ENCODE data around the gene AHI1.
"Not testable (repeated sequence)": the region's sequence is repeated elsewhere in the genome, so short reads cannot be mapped to it uniquely, and the experiment has no call there.

Gene AHI1

DNA sequence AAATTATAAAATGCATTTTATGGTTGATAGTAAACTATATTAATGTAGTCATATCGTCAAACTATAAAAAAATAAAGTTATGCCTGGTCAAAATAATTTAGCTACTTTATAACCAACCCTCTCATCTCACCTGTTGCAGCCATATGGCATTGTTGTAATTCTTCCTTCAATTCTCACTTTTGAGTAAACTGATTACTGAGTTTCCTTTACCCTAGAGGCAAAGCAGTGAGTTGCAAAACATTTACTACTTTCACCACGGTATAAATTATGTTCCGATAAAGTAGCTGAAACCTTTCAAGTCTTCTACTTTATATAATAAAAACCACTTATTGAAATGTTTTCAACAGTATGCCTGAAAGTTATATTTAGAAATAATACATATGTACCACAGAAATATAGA, 113.8 kb downstream of the AHI1 start:
- DNase-seq: peak in 1 of 2 experiments; percentile 78

GRCh38 chr6:135383301-135383700, 114.2 kb downstream of the AHI1 start:
- DNase-seq: no peak

GRCh38 chr6:135382182-135382628, 115.3 kb downstream of the AHI1 start:
- DNase-seq: no peak

GRCh38 chr6:135380793-135381192, 116.7 kb downstream of the AHI1 start:
- DNase-seq: no peak

DNA sequence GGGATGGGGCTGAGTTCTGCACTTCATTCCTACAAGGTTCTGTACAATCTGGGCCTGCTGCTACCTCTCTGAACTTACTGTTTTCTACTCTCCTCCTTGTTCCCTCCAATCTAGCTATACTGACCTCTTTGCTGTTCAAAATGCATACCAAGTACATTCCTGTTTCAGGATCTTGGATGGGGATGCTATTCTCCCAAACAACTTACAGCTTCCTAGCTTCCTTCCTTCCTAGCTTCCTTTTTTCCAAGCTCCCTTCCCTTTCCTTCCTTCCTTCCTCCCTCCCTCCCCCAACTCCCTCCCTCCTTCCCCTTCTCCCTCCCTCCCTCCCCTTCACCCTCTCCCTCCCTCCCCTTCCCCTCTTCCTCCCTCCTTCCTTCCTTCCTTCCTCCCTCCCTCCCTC, 117.9 kb downstream of the AHI1 start:
- DNase-seq: no peak

DNA sequence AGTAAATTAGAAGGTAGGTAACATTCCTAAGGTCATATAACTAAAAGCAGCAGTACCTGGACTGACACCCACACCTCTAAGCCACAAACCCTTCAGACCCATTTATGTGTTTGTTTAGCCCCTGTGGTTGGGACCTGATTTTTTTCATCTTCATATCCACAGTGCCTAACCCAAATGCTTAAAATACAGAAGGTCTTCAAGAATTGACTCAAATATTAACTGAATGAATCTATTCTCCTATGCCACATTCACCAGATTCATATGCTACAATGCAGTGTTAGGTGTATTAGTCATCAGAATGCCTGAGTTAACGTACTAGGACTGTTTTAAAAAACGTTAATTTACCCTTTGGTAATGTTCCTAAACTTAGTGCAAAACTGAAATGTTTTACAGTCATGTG, 124.8 kb downstream of the AHI1 start:
- no peak for DNase-seq

GRCh38 chr6:135363622-135364021, 133.9 kb downstream of the AHI1 start:
- not testable (repeated sequence) for DNase-seq

GRCh38 chr6:135362124-135362523, 135.4 kb downstream of the AHI1 start:
- DNase-seq: no peak

GRCh38 chr6:135360222-135360621, 137.3 kb downstream of the AHI1 start:
- no peak for DNase-seq

- DNase-seq: no peak
These were observed 138.6 kb downstream of the AHI1 start for GRCh38 chr6:135358985-135359384.

- no peak for DNase-seq
These were observed 139.2 kb downstream of the AHI1 start for GRCh38 chr6:135358251-135358821.

DNA sequence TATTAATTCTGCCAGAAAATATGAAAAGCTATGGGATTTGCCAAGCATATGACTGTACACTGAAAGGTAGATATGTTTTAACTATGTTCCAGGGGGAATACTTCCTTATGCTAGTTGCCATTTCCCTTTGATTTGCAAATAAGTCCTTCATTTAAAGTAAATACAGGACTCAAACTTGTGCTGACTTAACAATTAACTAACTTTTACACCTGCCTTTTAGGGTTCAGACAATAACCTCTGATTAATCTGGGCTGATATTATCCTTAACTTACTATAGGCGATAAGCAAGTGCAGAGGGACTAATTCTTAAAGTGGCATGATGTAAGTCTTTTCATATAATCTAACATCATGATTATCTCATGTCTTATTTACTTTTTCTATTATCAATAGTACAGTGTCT, 143.1 kb downstream of the AHI1 start:
- no peak for DNase-seq

- DNase-seq: no peak
These were observed 144.4 kb downstream of the AHI1 start for GRCh38 chr6:135353113-135353512.

- no peak for DNase-seq
These were observed 145.9 kb downstream of the AHI1 start for GRCh38 chr6:135351635-135352034.

GRCh38 chr6:135347887-135348286, 149.7 kb downstream of the AHI1 start:
- no peak for DNase-seq

- DNase-seq: no peak
These were observed 150.8 kb downstream of the AHI1 start for GRCh38 chr6:135346747-135347146.

DNA sequence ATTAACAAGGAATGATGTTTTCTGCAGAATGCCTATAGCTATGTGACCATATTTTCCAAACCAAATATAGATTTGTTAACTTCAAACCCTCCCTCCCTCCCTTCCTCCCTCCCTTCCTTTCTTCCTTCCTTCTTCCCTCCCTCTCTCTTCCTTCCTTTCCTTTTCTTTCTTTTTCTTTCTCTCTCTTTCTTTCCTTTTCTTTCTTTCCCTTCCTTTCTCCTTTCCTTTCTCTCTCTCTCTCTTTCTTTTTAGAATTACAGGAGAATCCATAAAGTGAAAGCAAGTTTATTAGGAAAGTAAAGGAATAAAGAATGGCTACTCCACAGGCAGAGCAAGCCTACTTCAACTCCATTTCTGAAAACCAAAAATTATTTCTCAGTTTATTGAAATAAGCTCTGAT, 153.0 kb downstream of the AHI1 start:
- DNase-seq: no peak

- not testable (repeated sequence) for DNase-seq
These were observed 157.6 kb downstream of the AHI1 start for GRCh38 chr6:135339920-135340319.

DNA sequence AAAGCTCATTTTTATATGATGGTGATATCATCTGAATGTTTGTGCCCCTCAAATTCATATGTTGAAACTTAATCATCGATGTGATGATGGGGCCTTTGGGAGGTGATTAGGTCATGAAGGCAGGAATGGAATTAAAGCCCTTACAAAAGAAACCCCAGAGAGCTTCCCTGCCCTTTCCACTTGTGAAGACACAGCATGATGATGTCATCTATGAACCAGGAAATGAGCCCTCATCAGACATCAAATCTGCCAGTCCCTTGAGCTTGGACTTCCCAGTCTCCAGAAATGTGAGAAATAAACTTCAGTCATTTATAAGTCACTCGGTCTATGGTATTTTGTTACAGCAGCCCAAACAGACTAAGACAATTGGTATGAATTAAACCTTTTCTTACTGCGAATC, 163.4 kb downstream of the AHI1 start:
- no peak for DNase-seq

DNA sequence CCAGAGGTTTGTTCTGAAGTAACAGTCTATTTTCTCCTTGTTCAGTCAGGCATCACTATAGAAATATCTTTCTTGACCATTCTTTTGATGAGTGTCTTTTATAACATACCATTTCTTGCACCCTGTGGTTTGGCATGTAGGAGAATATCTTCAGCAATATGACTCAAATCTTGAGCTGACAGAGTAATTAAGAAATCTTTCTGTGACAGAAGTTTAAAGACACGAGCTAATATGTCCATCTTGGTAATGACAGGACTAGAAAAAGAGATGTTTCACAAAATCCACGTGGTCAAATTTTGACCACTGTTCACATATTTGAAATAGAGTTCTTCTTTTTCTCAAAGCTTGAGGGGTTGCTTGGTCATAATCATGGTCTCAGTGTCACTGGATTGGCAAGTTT, 166.5 kb downstream of the AHI1 start:
- DNase-seq: no peak

DNA sequence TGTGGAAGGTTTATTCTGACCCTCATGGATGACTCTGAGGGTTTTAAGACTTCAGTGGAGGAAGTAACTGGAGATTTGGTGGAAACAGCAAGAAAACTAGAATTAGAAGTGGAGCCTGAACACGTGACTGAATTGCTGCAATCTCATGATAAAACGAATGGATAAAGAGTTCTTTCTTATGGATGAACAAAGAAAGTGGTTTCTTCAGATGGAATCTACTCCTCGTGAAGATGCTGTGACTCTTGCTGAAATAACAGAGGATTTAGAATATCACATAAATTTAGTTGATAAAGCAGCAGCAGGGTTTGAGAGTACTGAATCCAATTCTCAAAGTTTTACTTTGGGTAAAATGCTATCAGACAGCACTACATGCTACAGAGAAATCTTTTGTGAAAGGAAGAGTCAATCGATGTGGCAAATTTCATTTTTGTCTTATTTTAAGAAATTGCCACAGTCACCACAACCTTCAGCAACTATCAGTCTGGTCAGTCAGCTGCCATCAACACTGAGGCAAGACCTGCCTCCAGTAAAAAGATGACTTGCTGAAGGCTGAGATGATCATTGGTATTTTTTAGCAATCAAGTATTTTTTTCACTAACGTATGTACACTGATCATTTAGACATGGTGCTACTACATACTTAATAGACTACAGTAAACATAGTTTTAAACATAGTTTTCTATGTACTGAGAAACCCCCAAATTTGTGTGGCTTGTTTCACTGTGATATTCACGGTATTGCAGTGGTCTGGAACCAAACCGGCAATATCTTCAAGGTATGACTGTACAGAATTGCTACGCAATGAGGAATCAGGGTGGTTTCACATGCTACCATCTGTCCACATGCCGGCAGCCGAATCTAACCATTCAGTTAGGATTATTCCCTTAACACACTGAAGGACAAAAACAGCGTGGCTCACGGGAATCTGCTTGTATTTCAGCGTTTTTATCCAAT, 167.4 kb downstream of the AHI1 start:
- no peak for DNase-seq

DNA sequence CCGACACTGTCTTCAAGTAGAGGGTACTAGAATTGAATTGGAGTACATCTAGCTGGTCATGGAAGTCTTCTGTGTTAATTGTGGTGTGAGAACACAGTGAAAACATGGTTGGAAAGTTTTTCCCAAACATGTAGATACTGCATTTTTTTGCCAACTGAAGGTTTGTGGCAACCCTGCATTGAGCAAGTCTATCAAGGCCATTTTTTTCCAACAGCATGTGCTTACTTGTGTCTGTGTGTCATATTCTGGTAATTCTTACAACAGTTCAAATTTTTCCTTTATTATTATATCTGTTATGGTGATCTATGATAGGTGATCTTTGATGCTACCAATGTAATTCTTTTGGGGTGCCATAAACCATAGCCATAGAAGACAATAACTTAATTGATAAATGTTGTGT, 169.4 kb downstream of the AHI1 start:
- no peak for DNase-seq

DNA sequence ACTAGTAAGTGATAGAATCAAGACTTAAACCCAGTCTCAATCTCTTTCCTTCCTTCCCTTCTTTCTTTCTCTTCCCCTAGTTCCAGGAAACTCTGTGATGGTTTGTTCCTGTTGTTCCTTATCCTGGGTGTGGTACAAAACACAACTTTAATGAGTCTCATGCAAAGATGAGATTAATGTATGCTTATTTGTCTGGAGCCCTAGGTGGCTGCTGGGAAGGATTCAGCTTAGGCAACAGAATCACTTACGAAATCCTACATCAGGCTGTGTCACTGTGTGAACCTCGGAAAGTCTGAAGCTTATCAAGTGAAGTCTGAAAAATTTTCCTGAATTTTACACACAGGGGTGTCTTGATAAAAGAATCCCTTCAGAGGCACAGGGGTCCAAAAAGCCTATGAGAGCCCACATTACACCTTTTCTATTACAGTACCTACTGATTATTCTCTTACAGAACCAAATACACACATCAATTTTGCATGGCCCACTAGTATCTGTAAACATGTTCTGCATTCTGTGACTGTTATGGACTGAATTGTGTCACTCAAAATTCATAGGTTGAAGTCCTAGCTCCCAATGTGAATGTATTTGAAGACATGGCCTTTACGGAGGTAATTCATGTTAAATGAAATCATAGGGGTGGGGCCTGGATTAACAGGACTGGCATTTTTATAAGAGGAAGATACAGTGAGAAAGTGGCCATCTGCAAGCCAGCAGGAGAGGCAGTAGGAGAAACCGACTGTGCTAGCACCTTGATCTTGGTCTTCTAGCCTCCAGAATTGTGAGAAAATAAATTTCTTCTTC, 171.7 kb downstream of the AHI1 start:
- DNase-seq: peak in 1 of 2 experiments; percentile 2

- no peak for DNase-seq
These were observed 173.0 kb downstream of the AHI1 start for GRCh38 chr6:135324531-135324930.

Data from NCI-H526 (cell line).